Cerebellar cortex (tissue), 1 donor: Measurements from ENCODE around the gene SPATA9.

Source experiments
- DNase-seq: peaks from one replicate; pipeline ENCODE4 v3.0.0-alpha.2; 2015; ENCODE audit warnings: low spot score

Gene SPATA9

GRCh38 chr5:95682891-95683290 is at the start of gene SPATA9:
SPATA9 (minus strand) TSS chr5:95682991; CDS start chr5:95682854, 137 bp downstream.
- no peak for DNase-seq

GRCh38 chr5:95731571-95732554 is 49.1 kb upstream of the SPATA9 start:
- no peak for DNase-seq

GRCh38 chr5:95730730-95731570 is 48.2 kb upstream of the SPATA9 start, which contains the start of gene RHOBTB3:
RHOBTB3 (plus strand) TSS chr5:95731336; CDS start chr5:95731683, 347 bp downstream.
- peak; percentile 61 for DNase-seq

GRCh38 chr5:95730011-95730700 is 47.4 kb upstream of the SPATA9 start:
- DNase-seq: no peak

GRCh38 chr5:95729115-95730010 is 46.6 kb upstream of the SPATA9 start:
- no peak for DNase-seq

GRCh38 chr5:95728494-95729114 is 45.8 kb upstream of the SPATA9 start:
- no peak for DNase-seq

- no peak for DNase-seq
Measured at GRCh38 chr5:95727764-95728191, 45.0 kb upstream of the SPATA9 start.

- no peak for DNase-seq
Measured at GRCh38 chr5:95726811-95727763, 44.3 kb upstream of the SPATA9 start.

GRCh38 chr5:95725937-95726810 is 43.4 kb upstream of the SPATA9 start:
- no peak for DNase-seq

- no peak for DNase-seq
Measured at GRCh38 chr5:95725071-95725820, 42.5 kb upstream of the SPATA9 start.

GRCh38 chr5:95723632-95724369 is 41.0 kb upstream of the SPATA9 start:
- no peak for DNase-seq

- no peak for DNase-seq
Measured at GRCh38 chr5:95721582-95722295, 38.9 kb upstream of the SPATA9 start.

GRCh38 chr5:95720094-95720786 is 37.4 kb upstream of the SPATA9 start:
- peak; percentile 61 for DNase-seq

- no peak for DNase-seq
Measured at GRCh38 chr5:95718738-95719137, 35.9 kb upstream of the SPATA9 start.

GRCh38 chr5:95718203-95718602 is 35.4 kb upstream of the SPATA9 start:
- no peak for DNase-seq
